GM03348 (cell line): ENCODE data around the gene PLAGL2.
"Not testable (repeated sequence)": the region's sequence is repeated elsewhere in the genome, so short reads cannot be mapped to it uniquely, and the experiment has no call there.

Experiments used
- DNase-seq: peaks from one replicate; pipeline ENCODE4 v3.0.0; 2012; ENCODE audit warnings: low spot score

The PLAGL2 gene

GRCh38 chr20:32179934-32180333 is 27.6 kb downstream of the PLAGL2 start:
- no peak for DNase-seq

- DNase-seq: no peak
Observed at GRCh38 chr20:32179515-32179914, 28.0 kb downstream of the PLAGL2 start.

- not testable (repeated sequence) for DNase-seq
Observed at GRCh38 chr20:32177696-32178095, 29.8 kb downstream of the PLAGL2 start.

GRCh38 chr20:32168184-32168910 is 39.2 kb downstream of the PLAGL2 start:
- no peak for DNase-seq

- DNase-seq: no peak
Observed at GRCh38 chr20:32167552-32167951, 40.0 kb downstream of the PLAGL2 start.

- no peak for DNase-seq
Observed at GRCh38 chr20:32165836-32166545, 41.6 kb downstream of the PLAGL2 start.

- no peak for DNase-seq
Observed at GRCh38 chr20:32164984-32165735, 42.4 kb downstream of the PLAGL2 start.

GRCh38 chr20:32163951-32164350 is 43.6 kb downstream of the PLAGL2 start:
- no peak for DNase-seq

GRCh38 chr20:32162351-32162750 is 45.2 kb downstream of the PLAGL2 start:
- DNase-seq: no peak

- DNase-seq: no peak
Observed at GRCh38 chr20:32160341-32160740, 47.2 kb downstream of the PLAGL2 start.

GRCh38 chr20:32159766-32160221 is 47.7 kb downstream of the PLAGL2 start:
- no peak for DNase-seq

GRCh38 chr20:32158943-32159660 is 48.4 kb downstream of the PLAGL2 start:
- no peak for DNase-seq

GRCh38 chr20:32158351-32158750 is 49.2 kb downstream of the PLAGL2 start:
- no peak for DNase-seq

GRCh38 chr20:32157611-32158010 is 49.9 kb downstream of the PLAGL2 start:
- DNase-seq: no peak

- peak; percentile 86 for DNase-seq
Observed at GRCh38 chr20:32155017-32155981, 52.2 kb downstream of the PLAGL2 start.

GRCh38 chr20:32153771-32154170 is 53.8 kb downstream of the PLAGL2 start:
- DNase-seq: no peak

GRCh38 chr20:32153156-32153665 is 54.3 kb downstream of the PLAGL2 start:
- DNase-seq: no peak

- DNase-seq: no peak
Observed at GRCh38 chr20:32152421-32153155, 55.0 kb downstream of the PLAGL2 start.

GRCh38 chr20:32150291-32150848 is 57.2 kb downstream of the PLAGL2 start:
- DNase-seq: no peak
